Heart right ventricle (tissue), 16 donors: ENCODE measurements around the gene DST. TPM values are rescaled to one million over a fixed set of nuclear protein-coding genes. Genes with fewer than 3 reads are reported as not detected.

ENCODE experiments used
- ATAC-seq, 8 donors: fragments of 200-7000 bp; cut with Tn5 transposase; one replicate each; pipeline ENCODE4 v1.9.1; 2020; ENCODE audit warnings: mild to moderate bottlenecking in 8 of 8, moderate library complexity in 8 of 8, moderate number of reproducible peaks in 1 of 8
- DNase-seq, 2 donors: peaks; one replicate each; pipeline ENCODE4 v3.0.0-alpha.2; 2020
- H3K27ac ChIP-seq, 10 donors: fragments of 200-600 bp; sonication (generic) in 2 of 10; one replicate each; pipeline versions ENCODE4 v1.5.0 to v1.8.0; 2020 to 2022; ENCODE audit warnings: mild to moderate bottlenecking in 3 of 10
- H3K27me3 ChIP-seq, 7 donors: fragments of 200-600 bp; one replicate each; pipeline ENCODE4 v1.8.0; 2021 to 2022; ENCODE audit warnings: mild to moderate bottlenecking in 2 of 7
- H3K36me3 ChIP-seq, 9 donors: fragments of 200-600 bp; sonication (generic) in 1 of 9; one replicate each; pipeline versions ENCODE4 v1.5.0 to v1.8.0; 2020 to 2022; ENCODE audit warnings: mild to moderate bottlenecking in 2 of 9
- H3K4me1 ChIP-seq, 9 donors: fragments of 200-600 bp; sonication (generic) in 1 of 9; one replicate each; pipeline versions ENCODE4 v1.5.0 to v1.8.0; 2020 to 2022; ENCODE audit warnings: mild to moderate bottlenecking in 4 of 9
- H3K4me3 ChIP-seq, 10 donors: fragments of 200-600 bp; sonication (generic) in 2 of 10; one replicate each; pipeline versions ENCODE4 v1.5.0 to v1.8.0; 2020 to 2022; ENCODE audit warnings: mild to moderate bottlenecking in 7 of 10, moderate library complexity in 2 of 10
- H3K9me3 ChIP-seq, 11 donors: fragments of 200-600 bp in 10 of 11; sonication (generic) in 2 of 11; one replicate each; pipeline versions ENCODE4 v1.5.0 to v1.8.0; 2013 to 2022; ENCODE audit warnings: mild to moderate bottlenecking in 2 of 11, control low read depth in 1 of 11, moderate library complexity in 1 of 11
- CTCF ChIP-seq, 9 donors: fragments of 200-600 bp; sonication (generic) in 2 of 9; IDR thresholded peaks; one replicate each; pipeline versions ENCODE4 v1.5.0 to v1.8.0; 2021 to 2022; ENCODE audit warnings: antibody characterized with exemption in 9 of 9, mild to moderate bottlenecking in 5 of 9, moderate library complexity in 1 of 9
- WGBS, 2 donors: extraction: QIAGEN DNeasy Blood & Tissue Kit; methylation state at CpG; one replicate each; pipeline ENCODE4 v1.1.7; 2013; ENCODE audit warnings: inconsistent platforms in 1 of 2; 5-methylcytosine and 5-hydroxymethylcytosine counted together
- intact Hi-C, 10 donors: fragments of 100-400 bp; cut with DNase I; formaldehyde crosslinking; loops; one replicate each; pipeline versions ENCODE4 v1.11.1 to v1.14.2; 2022
- polyA plus RNA-seq, 2 donors: library from polyadenylated mRNA; stranded (reverse); fragments of 200-250 nt; gene quantifications; one replicate each; pipeline ENCODE4 v1.2.3, GENCODE V29; 2013
- total RNA-seq, 10 donors: library from RNA; stranded (reverse); fragmentation: NEBNext Ultra II Directional in 3 of 10; extraction: Animal tissue kit (Norgen Biotek cat#: 25700) in 3 of 10; gene quantifications; one replicate each; pipeline versions ENCODE4 v1.2.1 to v1.2.4, GENCODE V29; 2021 to 2023
- donor health status: Arrhythmogenic right ventricular cardiomyopathy.
- donor health status: ischemic (EF 13 %, LVEDD 7.1; RV severe dilation, severe dysfunction).
- donor health status: healthy with polysubstance abuse.
- donor health status: DM: no; HTN: yes; CAD: no.
- donor health status: DM: no; HTN: no; CAD: no.
- donor health status: ischemic (EF 25% LVEDD 6.9; RV normal size, moderate dysfunction).
- donor health status: ischemic (EF 25% LVEDD 5.7; RV mildly dilated, moderate dysfunction).
- donor health status: healthy.
- donor health status: DM: yes; HTN: yes; CAD: no.
- donor health status: Ischemic cardiomyopathy.
- donor health status: ischemic (EF 35%, LVEDD 5.7; RV mildly dilated, moderate dysfunction).
- donor health status: nonischemic (EF 11% LVEDD 7.7; RV severe dilation, severe dysfunction).
- donor health status: DM: yes; HTN: yes; CAD: no.
- donor health status: PGD.
- donor health status: ischemic (EF 29% LVEDD 5.4; RV normal size, mild dysfunction).
- donor health status: nonischemic (EF 23%, LVEDD 6.1; RV moderate dilation, normal function).

DST gene
- total and polyA plus RNA-seq, 12 donors, result 103 to 619 (median 433) TPM

GRCh38 chr6:56463443-56463842 lies 179.2 kb downstream of the DST start:
- Histone ChIP-seq H3K36me3 (peaks cover 0 to 100% (median 64%) of the 10 kb centered on the region in 9 donors), H3K27ac (no peak overlapping the region), H3K27me3 (no peaks in the 10 kb centered on the region), H3K9me3 (no peaks in the 10 kb centered on the region), H3K4me1 (no peaks in the 10 kb centered on the region), H3K4me3 (no peak overlapping the region)
- TF ChIP-seq CTCF (IDR thresholded peaks at IDR 0.05), result no peak
- DNase-seq (no peak), ATAC-seq (no peak)
- intact Hi-C loops, result loop anchor here in 1 of 10 donors (10.0 kb wide), 1 partner anchor 89 kb away; no protein-coding TSS in a partner anchor
- WGBS, 2 donors, result 96 to 97% methylated on average over 13 of the region's 13 CpGs

- Histone ChIP-seq H3K36me3 (peaks cover 0 to 99% (median 67%) of the 10 kb centered on the region in 9 donors), H3K27ac (no peak overlapping the region), H3K27me3 (no peaks in the 10 kb centered on the region), H3K4me1 (peaks cover 0 to 7% (median 0%) of the 10 kb centered on the region in 9 donors), H3K4me3 (no peak overlapping the region), H3K9me3 (no peaks in the 10 kb centered on the region)
- ATAC-seq, result no peak
- intact Hi-C loops, result loop anchor here in 2 of 10 donors (10.0 kb wide), 2 partner anchors 84 to 136 kb away; no protein-coding TSS in a partner anchor
- DNase-seq, result no peak
- TF ChIP-seq CTCF (IDR thresholded peaks at IDR 0.05), result no peak
- 93% methylated on average over 13 of the region's 13 CpGs for WGBS, 2 donors
Measured at GRCh38 chr6:56459030-56459805, 183.5 kb downstream of the DST start.

GRCh38 chr6:56458324-56458884 lies 184.3 kb downstream of the DST start:
- ATAC-seq (no peak), DNase-seq (no peak)
- WGBS, 2 donors, result 74 to 86% methylated on average over 5 of the region's 5 CpGs
- Histone ChIP-seq H3K36me3 (peaks cover 0 to 91% (median 61%) of the 10 kb centered on the region in 9 donors), H3K27ac (no peak overlapping the region), H3K27me3 (no peaks in the 10 kb centered on the region), H3K9me3 (no peaks in the 10 kb centered on the region), H3K4me1 (peaks cover 0 to 7% (median 0%) of the 10 kb centered on the region in 9 donors), H3K4me3 (no peak overlapping the region)
- no peak for TF ChIP-seq CTCF (IDR thresholded peaks at IDR 0.05)
- intact Hi-C loops, result loop anchor here in 2 of 10 donors (10.0 kb wide), 2 partner anchors 84 to 136 kb away; no protein-coding TSS in a partner anchor

GRCh38 chr6:56456785-56457184 lies 185.9 kb downstream of the DST start:
- ATAC-seq (no peak), DNase-seq (no peak)
- intact Hi-C loops, result loop anchor here in 2 of 10 donors (10.0 kb wide), 2 partner anchors 82 to 138 kb away; no protein-coding TSS in a partner anchor
- 78 to 82% methylated on average over 2 of the region's 2 CpGs for WGBS, 2 donors
- H3K36me3 ChIP-seq, result peaks cover 0 to 74% (median 45%) of the 10 kb centered on the region in 9 donors
- H3K27ac ChIP-seq, result peak overlapping the region in 1 of 10 donors; percentile 20
- H3K4me3 ChIP-seq, result no peak overlapping the region
- TF ChIP-seq CTCF (IDR thresholded peaks at IDR 0.05), result no peak
- no peaks in the 10 kb centered on the region for H3K27me3 ChIP-seq
- no peaks in the 10 kb centered on the region for H3K9me3 ChIP-seq
- H3K4me1 ChIP-seq, result peaks cover 0 to 13% (median 1%) of the 10 kb centered on the region in 9 donors
